ENCODE data around the gene PEAK1.

PEAK1 gene

GRCh38 chr15:77140220-77140619 is 279.7 kb downstream of the PEAK1 start:
- Histone ChIP-seq H4K8ac (ENCODE audit: low read depth, low read length) (no peak overlapping the region), H2BK15ac (ENCODE audit: low read length) (no peak overlapping the region), H3K18ac (ENCODE audit: low read length) (no peak overlapping the region), H2AK5ac (ENCODE audit: low read depth, low read length) (no peak overlapping the region), H3K36me3 (replicated peaks in 1 of 2; ENCODE audit: control insufficient read depth in 2 of 2, insufficient read depth in 2 of 2, low read length in 2 of 2) (peaks cover 0 to 6% of the 10 kb centered on the region in 2 donors), H3K4ac (ENCODE audit: low read length) (no peak overlapping the region), H4K91ac (ENCODE audit: low read depth, low read length, poor library complexity) (no peak overlapping the region), H3K4me3 (ENCODE audit: low read length in 2 of 2) (no peak overlapping the region), H3K9me3 (replicated peaks in 1 of 2; ENCODE audit: control insufficient read depth in 2 of 2, insufficient read depth in 1 of 2, low read depth in 1 of 2, low read length in 2 of 2) (peaks cover 0 to 33% of the 10 kb centered on the region in 2 donors), H3K4me1 (ENCODE audit: control insufficient read depth in 2 of 2, insufficient read depth in 1 of 2, low read depth in 1 of 2, low read length in 2 of 2) (no peaks in the 10 kb centered on the region), H2BK12ac (ENCODE audit: low read length) (no peak overlapping the region), H2AFZ (ENCODE audit: low read length) (no peak overlapping the region), H3K27ac (replicated peaks; ENCODE audit: low read length) (no peak overlapping the region), H3K79me1 (ENCODE audit: low read depth, low read length) (no peaks in the 10 kb centered on the region), H3K23ac (ENCODE audit: low read depth, low read length, poor library complexity) (no peak overlapping the region), H3K14ac (ENCODE audit: low read length) (no peak overlapping the region), H2BK5ac (ENCODE audit: low read length) (no peak overlapping the region), H2BK120ac (ENCODE audit: low read depth, low read length) (no peak overlapping the region), H3K4me2 (ENCODE audit: insufficient read depth, low read length, poor library complexity, severe bottlenecking) (no peak overlapping the region), H3K27me3 (ENCODE audit: control insufficient read depth in 3 of 3, insufficient read depth in 3 of 3, low read depth in 1 of 3, low read length in 3 of 3) (no peaks in the 10 kb centered on the region), H3K9ac (ENCODE audit: low read depth, low read length, poor library complexity) (no peak overlapping the region)
- no CpG with 5 or more reads among the region's 1 CpG for WGBS, 2 donors (ENCODE audit: extremely low coverage in 2 of 2, insufficient read length in 2 of 2, insufficient replicate concordance in 1 of 2)
- no peak for DNase-seq (ENCODE audit: low spot score)

DNA sequence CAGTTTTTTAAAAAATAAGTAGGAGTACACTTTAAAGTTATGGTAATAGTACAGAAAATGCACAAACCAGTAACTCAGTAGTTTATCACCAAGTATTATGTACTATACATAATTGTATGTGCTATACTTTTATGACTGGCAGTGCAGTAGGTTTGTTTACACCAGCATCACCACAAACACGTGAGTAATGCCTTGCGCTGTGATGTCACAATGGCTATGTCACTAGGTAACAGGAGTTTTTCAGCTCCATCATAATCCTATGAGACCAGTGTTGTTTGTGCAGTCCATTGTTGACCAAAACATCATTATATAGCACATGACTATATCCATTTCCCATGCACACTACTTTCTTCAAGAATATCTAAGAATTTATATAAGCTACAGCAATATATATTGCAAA is 280.6 kb downstream of the PEAK1 start:
- Histone ChIP-seq H3K4me1 (ENCODE audit: control insufficient read depth in 2 of 2, insufficient read depth in 1 of 2, low read depth in 1 of 2, low read length in 2 of 2) (no peaks in the 10 kb centered on the region), H2BK15ac (ENCODE audit: low read length) (no peak overlapping the region), H3K18ac (ENCODE audit: low read length) (no peak overlapping the region), H3K36me3 (replicated peaks in 1 of 2; ENCODE audit: control insufficient read depth in 2 of 2, insufficient read depth in 2 of 2, low read length in 2 of 2) (peaks cover 0 to 6% of the 10 kb centered on the region in 2 donors), H2BK12ac (ENCODE audit: low read length) (no peak overlapping the region), H3K9me3 (replicated peaks in 1 of 2; ENCODE audit: control insufficient read depth in 2 of 2, insufficient read depth in 1 of 2, low read depth in 1 of 2, low read length in 2 of 2) (peaks cover 0 to 33% of the 10 kb centered on the region in 2 donors), H3K23ac (ENCODE audit: low read depth, low read length, poor library complexity) (no peak overlapping the region), H2BK5ac (ENCODE audit: low read length) (no peak overlapping the region), H3K27ac (replicated peaks; ENCODE audit: low read length) (no peak overlapping the region), H3K4ac (ENCODE audit: low read length) (no peak overlapping the region), H3K9ac (ENCODE audit: low read depth, low read length, poor library complexity) (no peak overlapping the region), H2BK120ac (ENCODE audit: low read depth, low read length) (no peak overlapping the region), H4K91ac (ENCODE audit: low read depth, low read length, poor library complexity) (no peak overlapping the region), H3K4me2 (ENCODE audit: insufficient read depth, low read length, poor library complexity, severe bottlenecking) (no peak overlapping the region), H3K79me1 (ENCODE audit: low read depth, low read length) (no peaks in the 10 kb centered on the region), H2AK5ac (ENCODE audit: low read depth, low read length) (no peak overlapping the region), H3K4me3 (ENCODE audit: low read length in 2 of 2) (no peak overlapping the region), H3K14ac (ENCODE audit: low read length) (no peak overlapping the region), H4K8ac (ENCODE audit: low read depth, low read length) (no peak overlapping the region), H2AFZ (ENCODE audit: low read length) (no peak overlapping the region), H3K27me3 (ENCODE audit: control insufficient read depth in 3 of 3, insufficient read depth in 3 of 3, low read depth in 1 of 3, low read length in 3 of 3) (no peaks in the 10 kb centered on the region)
- DNase-seq (ENCODE audit: low spot score): no peak
- no CpG with 5 or more reads among the region's 2 CpGs for WGBS, 2 donors (ENCODE audit: extremely low coverage in 2 of 2, insufficient read length in 2 of 2, insufficient replicate concordance in 1 of 2)

- Histone ChIP-seq H4K8ac (ENCODE audit: low read depth, low read length) (no peak overlapping the region), H2AK5ac (ENCODE audit: low read depth, low read length) (no peak overlapping the region), H2BK12ac (ENCODE audit: low read length) (no peak overlapping the region), H3K27ac (replicated peaks; ENCODE audit: low read length) (no peak overlapping the region), H2BK120ac (ENCODE audit: low read depth, low read length) (no peak overlapping the region), H2AFZ (ENCODE audit: low read length) (no peak overlapping the region), H3K23ac (ENCODE audit: low read depth, low read length, poor library complexity) (no peak overlapping the region), H3K36me3 (replicated peaks in 1 of 2; ENCODE audit: control insufficient read depth in 2 of 2, insufficient read depth in 2 of 2, low read length in 2 of 2) (peaks cover 1 to 14% of the 10 kb centered on the region in 2 donors), H2BK15ac (ENCODE audit: low read length) (no peak overlapping the region), H3K4ac (ENCODE audit: low read length) (no peak overlapping the region), H3K9me3 (replicated peaks in 1 of 2; ENCODE audit: control insufficient read depth in 2 of 2, insufficient read depth in 1 of 2, low read depth in 1 of 2, low read length in 2 of 2) (peaks cover 0 to 33% of the 10 kb centered on the region in 2 donors), H3K4me2 (ENCODE audit: insufficient read depth, low read length, poor library complexity, severe bottlenecking) (no peak overlapping the region), H4K91ac (ENCODE audit: low read depth, low read length, poor library complexity) (no peak overlapping the region), H3K18ac (ENCODE audit: low read length) (no peak overlapping the region), H3K27me3 (ENCODE audit: control insufficient read depth in 3 of 3, insufficient read depth in 3 of 3, low read depth in 1 of 3, low read length in 3 of 3) (no peaks in the 10 kb centered on the region), H2BK5ac (ENCODE audit: low read length) (no peak overlapping the region), H3K4me1 (ENCODE audit: control insufficient read depth in 2 of 2, insufficient read depth in 1 of 2, low read depth in 1 of 2, low read length in 2 of 2) (no peaks in the 10 kb centered on the region), H3K14ac (ENCODE audit: low read length) (no peak overlapping the region), H3K4me3 (ENCODE audit: low read length in 2 of 2) (no peak overlapping the region), H3K9ac (ENCODE audit: low read depth, low read length, poor library complexity) (no peak overlapping the region), H3K79me1 (ENCODE audit: low read depth, low read length) (no peaks in the 10 kb centered on the region)
- no CpG with 5 or more reads among the region's 2 CpGs for WGBS, 2 donors (ENCODE audit: extremely low coverage in 2 of 2, insufficient read length in 2 of 2, insufficient replicate concordance in 1 of 2)
- no peak for DNase-seq (ENCODE audit: low spot score)
These were observed 281.8 kb downstream of the PEAK1 start for GRCh38 chr15:77138167-77138522.

- Histone ChIP-seq H3K23ac (ENCODE audit: low read depth, low read length, poor library complexity) (no peak overlapping the region), H2AK5ac (ENCODE audit: low read depth, low read length) (no peak overlapping the region), H3K18ac (ENCODE audit: low read length) (no peak overlapping the region), H3K27me3 (ENCODE audit: control insufficient read depth in 3 of 3, insufficient read depth in 3 of 3, low read depth in 1 of 3, low read length in 3 of 3) (no peaks in the 10 kb centered on the region), H3K9ac (ENCODE audit: low read depth, low read length, poor library complexity) (no peak overlapping the region), H3K4me1 (ENCODE audit: control insufficient read depth in 2 of 2, insufficient read depth in 1 of 2, low read depth in 1 of 2, low read length in 2 of 2) (no peaks in the 10 kb centered on the region), H3K14ac (ENCODE audit: low read length) (no peak overlapping the region), H3K9me3 (replicated peaks in 1 of 2; ENCODE audit: control insufficient read depth in 2 of 2, insufficient read depth in 1 of 2, low read depth in 1 of 2, low read length in 2 of 2) (peaks cover 0 to 10% of the 10 kb centered on the region in 2 donors), H3K79me1 (ENCODE audit: low read depth, low read length) (no peaks in the 10 kb centered on the region), H3K27ac (replicated peaks; ENCODE audit: low read length) (no peak overlapping the region), H3K4me2 (ENCODE audit: insufficient read depth, low read length, poor library complexity, severe bottlenecking) (no peak overlapping the region), H2BK5ac (ENCODE audit: low read length) (no peak overlapping the region), H4K91ac (ENCODE audit: low read depth, low read length, poor library complexity) (no peak overlapping the region), H3K4ac (ENCODE audit: low read length) (no peak overlapping the region), H3K36me3 (replicated peaks in 1 of 2; ENCODE audit: control insufficient read depth in 2 of 2, insufficient read depth in 2 of 2, low read length in 2 of 2) (peaks cover 4 to 29% of the 10 kb centered on the region in 2 donors), H2BK15ac (ENCODE audit: low read length) (no peak overlapping the region), H4K8ac (ENCODE audit: low read depth, low read length) (no peak overlapping the region), H3K4me3 (ENCODE audit: low read length in 2 of 2) (no peak overlapping the region), H2AFZ (ENCODE audit: low read length) (no peak overlapping the region), H2BK12ac (ENCODE audit: low read length) (no peak overlapping the region), H2BK120ac (ENCODE audit: low read depth, low read length) (no peak overlapping the region)
- DNase-seq (ENCODE audit: low spot score): no peak
- no CpG with 5 or more reads among the region's 4 CpGs for WGBS, 2 donors (ENCODE audit: extremely low coverage in 2 of 2, insufficient read length in 2 of 2, insufficient replicate concordance in 1 of 2)
These were observed 284.7 kb downstream of the PEAK1 start for GRCh38 chr15:77135181-77135580.
